WTC11 (cell line): Measurements from ENCODE around the gene ST6GALNAC5.

Experiments used
- CTCF ChIP-seq: fragments of 200-600 bp; IDR thresholded peaks from 2 replicates; pipeline ENCODE4 v1.8.0; 2022; ENCODE audit warnings: antibody characterized with exemption
- E2F1 ChIP-seq: sonication (generic); formaldehyde crosslinking; IDR thresholded peaks from 2 replicates; pipeline ENCODE4 v1.8.0; 2022; ENCODE audit warnings: mild to moderate bottlenecking, missing genetic modification reagents
- FOXJ3 ChIP-seq: sonication (generic); formaldehyde crosslinking; IDR thresholded peaks from 2 replicates; pipeline ENCODE4 v1.9.0; 2021; ENCODE audit warnings: missing genetic modification reagents, mild to moderate bottlenecking, borderline replicate concordance
- FOXK1 ChIP-seq: sonication (generic); formaldehyde crosslinking; IDR thresholded peaks from 2 replicates; pipeline ENCODE4 v1.8.0; 2022; ENCODE audit warnings: mild to moderate bottlenecking, moderate library complexity, missing genetic modification reagents
- GABPB1 ChIP-seq: sonication (generic); formaldehyde crosslinking; IDR thresholded peaks from 2 replicates; pipeline ENCODE4 v1.8.1; 2023; ENCODE audit warnings: mild to moderate bottlenecking, missing genetic modification reagents
- HMGXB4 ChIP-seq: sonication (generic); formaldehyde crosslinking; IDR thresholded peaks from 2 replicates; pipeline ENCODE4 v1.8.1; 2023; ENCODE audit warnings: mild to moderate bottlenecking, moderate library complexity, missing genetic modification reagents
- MYBL2 ChIP-seq: sonication (generic); formaldehyde crosslinking; IDR thresholded peaks from 2 replicates; pipeline ENCODE4 v1.8.1; 2023; ENCODE audit warnings: mild to moderate bottlenecking, moderate library complexity, missing genetic modification reagents
- ZNF121 ChIP-seq: sonication (generic); formaldehyde crosslinking; IDR thresholded peaks from 2 replicates; pipeline ENCODE4 v1.8.0; 2023; ENCODE audit warnings: missing genetic modification reagents
- ZNF416 ChIP-seq: fragments of 250-450 bp; sonication (Bioruptor Pico); IDR thresholded peaks from 2 replicates; pipeline ENCODE4 v1.9.0; 2021; ENCODE audit warnings: mild to moderate bottlenecking, inconsistent platforms
- TF ChIP-seq, protein P1 (sequence below): sonication (generic); formaldehyde crosslinking; conservative IDR thresholded peaks from 2 replicates; pipeline ENCODE4 v1.8.1; 2022; ENCODE audit warnings: mild to moderate bottlenecking, missing genetic modification reagents
- TF ChIP-seq, protein P2 (sequence below): sonication (generic); formaldehyde crosslinking; IDR thresholded peaks from 2 replicates; pipeline ENCODE4 v1.8.1; 2022; ENCODE audit warnings: low read depth, missing genetic modification reagents, borderline replicate concordance
- TF ChIP-seq, protein P3 (sequence below): fragments of 250-450 bp; sonication (Bioruptor Pico); IDR thresholded peaks from 2 replicates; pipeline ENCODE4 v2.1.2; 2022; ENCODE audit warnings: mild to moderate bottlenecking, moderate library complexity

DNA sequence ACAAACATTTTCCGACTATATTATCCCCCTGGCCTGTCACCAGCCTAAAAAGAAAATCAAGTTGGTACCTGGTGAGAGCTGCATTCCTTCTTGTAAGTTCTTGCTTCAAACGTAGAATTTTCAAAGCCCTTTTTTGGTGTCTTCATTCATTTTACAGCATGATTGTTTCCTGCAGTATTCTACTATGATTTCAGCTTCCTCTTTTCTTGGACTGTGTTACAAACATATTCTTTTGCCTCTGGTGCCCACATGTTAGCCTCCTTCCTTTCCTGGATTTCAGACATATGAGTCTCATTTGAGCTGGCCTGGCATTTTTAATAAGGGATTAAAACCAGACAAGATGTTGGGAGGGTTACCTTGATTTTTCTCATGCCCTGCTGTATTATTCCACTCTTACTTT, 209.5 kb downstream of the ST6GALNAC5 start:
- TF ChIP-seq ZNF416 (CRISPR knock-in tag) (no peak), ZNF121 (no peak), CTCF (no peak), GABPB1 (no peak), FOXK1 (CRISPR knock-in tag) (no peak), E2F1 (CRISPR knock-in tag) (no peak), HMGXB4 (no peak), MYBL2 (CRISPR knock-in tag) (no peak), FOXJ3 (CRISPR knock-in tag) (no peak)
- TF ChIP-seq, protein P1, sequence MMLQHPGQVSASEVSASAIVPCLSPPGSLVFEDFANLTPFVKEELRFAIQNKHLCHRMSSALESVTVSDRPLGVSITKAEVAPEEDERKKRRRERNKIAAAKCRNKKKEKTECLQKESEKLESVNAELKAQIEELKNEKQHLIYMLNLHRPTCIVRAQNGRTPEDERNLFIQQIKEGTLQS (CRISPR knock-in tag), result no peak
- TF ChIP-seq, protein P2, sequence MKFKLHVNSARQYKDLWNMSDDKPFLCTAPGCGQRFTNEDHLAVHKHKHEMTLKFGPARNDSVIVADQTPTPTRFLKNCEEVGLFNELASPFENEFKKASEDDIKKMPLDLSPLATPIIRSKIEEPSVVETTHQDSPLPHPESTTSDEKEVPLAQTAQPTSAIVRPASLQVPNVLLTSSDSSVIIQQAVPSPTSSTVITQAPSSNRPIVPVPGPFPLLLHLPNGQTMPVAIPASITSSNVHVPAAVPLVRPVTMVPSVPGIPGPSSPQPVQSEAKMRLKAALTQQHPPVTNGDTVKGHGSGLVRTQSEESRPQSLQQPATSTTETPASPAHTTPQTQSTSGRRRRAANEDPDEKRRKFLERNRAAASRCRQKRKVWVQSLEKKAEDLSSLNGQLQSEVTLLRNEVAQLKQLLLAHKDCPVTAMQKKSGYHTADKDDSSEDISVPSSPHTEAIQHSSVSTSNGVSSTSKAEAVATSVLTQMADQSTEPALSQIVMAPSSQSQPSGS (CRISPR knock-in tag), result no peak
- TF ChIP-seq, protein P3, sequence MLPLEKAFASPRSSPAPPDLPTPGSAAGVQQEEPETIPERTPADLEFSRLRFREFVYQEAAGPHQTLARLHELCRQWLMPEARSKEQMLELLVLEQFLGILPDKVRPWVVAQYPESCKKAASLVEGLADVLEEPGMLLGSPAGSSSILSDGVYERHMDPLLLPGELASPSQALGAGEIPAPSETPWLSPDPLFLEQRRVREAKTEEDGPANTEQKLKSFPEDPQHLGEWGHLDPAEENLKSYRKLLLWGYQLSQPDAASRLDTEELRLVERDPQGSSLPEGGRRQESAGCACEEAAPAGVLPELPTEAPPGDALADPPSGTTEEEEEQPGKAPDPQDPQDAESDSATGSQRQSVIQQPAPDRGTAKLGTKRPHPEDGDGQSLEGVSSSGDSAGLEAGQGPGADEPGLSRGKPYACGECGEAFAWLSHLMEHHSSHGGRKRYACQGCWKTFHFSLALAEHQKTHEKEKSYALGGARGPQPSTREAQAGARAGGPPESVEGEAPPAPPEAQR, result no peak
